ENCODE data around the gene MTX2. TPM values are rescaled to one million over a fixed set of nuclear protein-coding genes. Genes with fewer than 3 reads are reported as not detected.

MTX2 gene
- total and polyA plus RNA-seq, 4 donors, result 11.8 to 23.5 (median 12.7) TPM

Other genes with a start within 250 kb of the MTX2 start
- gene EVX2, start 185.5 kb upstream of the MTX2 start, total RNA-seq, result not detected
- not detected for gene EVX2, start 185.5 kb upstream of the MTX2 start, polyA plus RNA-seq
- gene HOXD13, start 176.7 kb upstream of the MTX2 start, total RNA-seq, result not detected
- not detected for gene HOXD13, start 176.7 kb upstream of the MTX2 start, polyA plus RNA-seq
- gene HOXD12, start 169.6 kb upstream of the MTX2 start, total RNA-seq, result not detected
- not detected for gene HOXD12, start 169.6 kb upstream of the MTX2 start, polyA plus RNA-seq
- not detected for gene HOXD11, start 162.2 kb upstream of the MTX2 start, total RNA-seq
- not detected for gene HOXD11, start 162.2 kb upstream of the MTX2 start, polyA plus RNA-seq
- gene HOXD10, start 152.7 kb upstream of the MTX2 start, total RNA-seq, result not detected
- gene HOXD10, start 152.7 kb upstream of the MTX2 start, polyA plus RNA-seq, result not detected
- not detected for gene HOXD9, start 146.7 kb upstream of the MTX2 start, total RNA-seq
- gene HOXD9, start 146.7 kb upstream of the MTX2 start, polyA plus RNA-seq, result under 1 TPM in 1 of 2 donors, not detected in 1; 0.07 TPM
- gene HOXD8, start 139.7 kb upstream of the MTX2 start, total RNA-seq, result under 1 TPM; 0.08 to 0.19 TPM
- under 1 TPM in 1 of 2 donors, not detected in 1; 0.06 TPM for gene HOXD8, start 139.7 kb upstream of the MTX2 start, polyA plus RNA-seq
- not detected for gene HOXD4, start 117.9 kb upstream of the MTX2 start, total RNA-seq
- not detected for gene HOXD4, start 117.9 kb upstream of the MTX2 start, polyA plus RNA-seq
- gene HOXD3, start 112.1 kb upstream of the MTX2 start, total RNA-seq, result not detected
- not detected for gene HOXD3, start 112.1 kb upstream of the MTX2 start, polyA plus RNA-seq
- gene HOXD1, start 80.8 kb upstream of the MTX2 start, total RNA-seq, result not detected
- not detected for gene HOXD1, start 80.8 kb upstream of the MTX2 start, polyA plus RNA-seq

Data from liver (tissue), 4 donors.